IMR-90 (cell line): ENCODE measurements around the gene ILK.

ENCODE experiments used
- CTCF ChIP-seq: conservative IDR thresholded peaks from 2 replicates; pipeline ENCODE4 v1.5.1; 2012; ENCODE audit warnings: mild to moderate bottlenecking, low read depth, low read length, improper control_type of control experiment
- MAFK ChIP-seq: IDR thresholded peaks from 2 replicates; pipeline ENCODE4 v1.6.1; 2012; ENCODE audit warnings: low read depth, low read length, improper control_type of control experiment
- MAZ ChIP-seq: IDR thresholded peaks from 2 replicates; pipeline ENCODE4 v1.6.1; 2012; ENCODE audit warnings: low read depth, mild to moderate bottlenecking, low read length, improper control_type of control experiment, moderate library complexity, borderline replicate concordance
- MXI1 ChIP-seq: IDR thresholded peaks from 2 replicates; pipeline ENCODE4 v1.6.1; 2012; ENCODE audit warnings: low read depth, mild to moderate bottlenecking, low read length, moderate library complexity, borderline replicate concordance
- NFE2L2 ChIP-seq: fragments of 150-350 bp; IDR thresholded peaks from 2 replicates; pipeline ENCODE4 v1.6.1; 2016; ENCODE audit warnings: low read depth, mild to moderate bottlenecking, low read length
- POLR2A ChIP-seq: IDR thresholded peaks from 2 replicates; pipeline ENCODE4 v1.6.1; 2012; ENCODE audit warnings: mild to moderate bottlenecking, low read depth, low read length
- RAD21 ChIP-seq: IDR thresholded peaks from 2 replicates; pipeline ENCODE4 v1.6.1; 2012; ENCODE audit warnings: low read length, improper control_type of control experiment
- RCOR1 ChIP-seq: IDR thresholded peaks from 2 replicates; pipeline ENCODE4 v1.6.1; 2012; ENCODE audit warnings: mild to moderate bottlenecking, low read length, improper control_type of control experiment; ENCODE audit not compliant: insufficient replicate concordance
- SMC3 ChIP-seq: fragments of 150-350 bp; IDR thresholded peaks from 2 replicates; pipeline ENCODE4 v1.6.1; 2016; ENCODE audit warnings: low read depth, mild to moderate bottlenecking, antibody characterized with exemption, low read length, moderate library complexity

GRCh38 chr11:6604790-6605189 is 1.2 kb downstream of the ILK start:
- TF ChIP-seq CTCF: no peak
- no peak for TF ChIP-seq POLR2A
- no peak for TF ChIP-seq NFE2L2
- TF ChIP-seq SMC3: no peak
- no peak for TF ChIP-seq MXI1
- TF ChIP-seq MAZ: no peak
- no peak for TF ChIP-seq RAD21
- TF ChIP-seq MAFK: no peak
- no peak for TF ChIP-seq RCOR1
